ENCODE data around the gene SWAP70.

Gene SWAP70

DNA sequence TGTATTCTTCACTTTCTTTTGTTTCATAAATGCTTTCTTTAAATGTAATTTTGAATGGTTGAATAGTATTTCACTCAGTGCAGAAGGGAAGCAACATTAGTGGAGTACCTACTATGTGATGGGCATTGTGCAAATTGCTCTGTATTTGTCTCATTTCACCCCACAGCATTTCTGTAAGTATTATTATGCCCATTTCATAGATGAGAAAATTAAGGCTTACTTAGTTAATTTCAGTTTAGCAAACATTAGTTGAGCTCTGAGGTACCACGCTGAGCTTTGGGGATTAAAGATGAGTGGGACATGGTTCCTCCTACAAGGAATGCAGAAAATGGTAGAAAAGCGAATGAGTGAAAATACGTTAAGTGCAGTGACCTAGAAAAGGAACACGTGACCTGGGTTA lies 58.1 kb downstream of the SWAP70 start:
- in situ Hi-C loops (cut with HindIII; ENCODE audit: low sequenced_read_pairs), result loop anchor here (5.0 kb wide), 1 partner anchor 35 kb away; no protein-coding TSS in a partner anchor
- TF ChIP-seq, protein P1, sequence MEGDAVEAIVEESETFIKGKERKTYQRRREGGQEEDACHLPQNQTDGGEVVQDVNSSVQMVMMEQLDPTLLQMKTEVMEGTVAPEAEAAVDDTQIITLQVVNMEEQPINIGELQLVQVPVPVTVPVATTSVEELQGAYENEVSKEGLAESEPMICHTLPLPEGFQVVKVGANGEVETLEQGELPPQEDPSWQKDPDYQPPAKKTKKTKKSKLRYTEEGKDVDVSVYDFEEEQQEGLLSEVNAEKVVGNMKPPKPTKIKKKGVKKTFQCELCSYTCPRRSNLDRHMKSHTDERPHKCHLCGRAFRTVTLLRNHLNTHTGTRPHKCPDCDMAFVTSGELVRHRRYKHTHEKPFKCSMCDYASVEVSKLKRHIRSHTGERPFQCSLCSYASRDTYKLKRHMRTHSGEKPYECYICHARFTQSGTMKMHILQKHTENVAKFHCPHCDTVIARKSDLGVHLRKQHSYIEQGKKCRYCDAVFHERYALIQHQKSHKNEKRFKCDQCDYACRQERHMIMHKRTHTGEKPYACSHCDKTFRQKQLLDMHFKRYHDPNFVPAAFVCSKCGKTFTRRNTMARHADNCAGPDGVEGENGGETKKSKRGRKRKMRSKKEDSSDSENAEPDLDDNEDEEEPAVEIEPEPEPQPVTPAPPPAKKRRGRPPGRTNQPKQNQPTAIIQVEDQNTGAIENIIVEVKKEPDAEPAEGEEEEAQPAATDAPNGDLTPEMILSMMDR (IDR thresholded peaks at IDR 0.05; ENCODE audit: low read depth, low read length, missing control alignments), result no peak
- no peak for DNase-seq (ENCODE audit: low read depth)
- no peak overlapping the region for H3K4me3 ChIP-seq (ENCODE audit: low read depth, low read length)

DNA sequence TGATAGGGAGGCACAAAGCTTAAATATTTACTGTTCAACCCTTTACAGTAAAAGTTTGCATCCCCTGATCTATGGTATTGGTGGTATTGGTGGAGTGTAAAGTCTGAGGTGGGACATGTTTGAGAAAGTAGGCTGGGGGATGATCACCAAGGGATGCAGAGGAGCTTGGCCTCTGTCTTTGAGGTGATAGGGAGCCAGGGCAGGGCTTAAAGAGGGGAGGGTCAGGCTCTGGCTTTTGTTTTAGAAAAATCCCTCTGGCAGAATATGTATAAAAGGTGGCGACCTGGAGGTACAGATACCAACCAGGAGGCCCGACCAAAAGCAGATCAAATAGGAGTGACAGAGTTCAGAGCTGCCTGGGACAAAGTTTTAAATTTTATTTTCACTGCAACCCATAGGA lies 59.0 kb downstream of the SWAP70 start:
- in situ Hi-C loops (cut with HindIII; ENCODE audit: low sequenced_read_pairs), result loop anchor here (5.0 kb wide), 1 partner anchor 36 kb away; no protein-coding TSS in a partner anchor
- H3K4me3 ChIP-seq (ENCODE audit: low read depth, low read length), result no peak overlapping the region
- DNase-seq (ENCODE audit: low read depth), result no peak
- TF ChIP-seq, protein P1 (IDR thresholded peaks at IDR 0.05; ENCODE audit: low read depth, low read length, missing control alignments), result no peak

DNA sequence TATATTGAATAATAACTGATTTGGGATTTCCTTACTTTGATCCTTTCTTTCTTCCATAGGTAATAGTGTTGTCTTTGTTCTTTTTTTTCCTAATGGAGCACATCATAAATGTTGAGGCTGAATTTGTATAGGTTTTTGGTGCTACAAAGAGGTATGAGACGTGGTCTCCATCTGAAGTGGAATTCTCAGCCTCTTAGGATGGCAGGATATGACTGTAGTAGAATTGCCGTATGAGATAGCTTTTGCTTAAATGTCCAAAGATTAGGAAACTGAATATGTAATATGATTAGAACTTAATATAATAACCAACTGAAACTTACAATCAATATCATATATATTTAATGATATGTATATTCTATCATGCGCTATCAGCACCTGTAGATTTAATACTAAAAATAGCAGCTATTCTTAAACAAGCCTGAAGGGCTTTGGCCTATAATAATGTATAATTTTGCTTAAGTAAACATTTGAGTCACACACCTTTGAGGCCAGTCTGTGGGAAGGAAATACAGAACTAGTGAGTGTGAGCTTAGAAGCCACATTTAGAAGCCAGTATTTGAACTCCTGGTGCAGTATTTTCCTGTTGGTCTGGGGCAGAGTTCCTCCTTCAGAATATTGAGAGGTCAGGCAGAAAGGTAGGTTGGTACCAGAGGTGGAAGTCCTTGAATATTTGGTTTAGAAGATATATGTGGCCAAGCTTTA lies 62.6 kb downstream of the SWAP70 start:
- DNase-seq (ENCODE audit: low read depth), result peak; percentile 66
- H3K4me3 ChIP-seq (ENCODE audit: low read depth, low read length), result no peak overlapping the region
- TF ChIP-seq, protein P1 (IDR thresholded peaks at IDR 0.05; ENCODE audit: low read depth, low read length, missing control alignments), result no peak
- in situ Hi-C loops (cut with HindIII; ENCODE audit: low sequenced_read_pairs), result no loop called here

DNA sequence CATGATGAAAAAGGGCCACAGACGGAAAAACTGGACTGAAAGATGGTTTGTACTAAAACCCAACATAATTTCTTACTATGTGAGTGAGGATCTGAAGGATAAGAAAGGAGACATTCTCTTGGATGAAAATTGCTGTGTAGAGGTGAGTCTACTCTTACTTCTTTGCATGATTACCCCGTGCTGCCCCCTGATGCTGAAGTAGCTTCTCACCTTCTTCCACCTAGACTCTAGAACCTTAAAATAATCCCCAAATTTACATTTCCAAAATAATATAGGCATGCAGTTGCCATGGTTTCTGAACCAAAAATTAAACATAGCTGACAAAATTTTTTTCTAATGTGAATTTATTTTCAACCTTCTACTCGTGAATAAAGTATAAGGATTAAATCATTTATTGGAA lies 64.2 kb downstream of the SWAP70 start:
- H3K4me3 ChIP-seq (ENCODE audit: low read depth, low read length), result no peak overlapping the region
- TF ChIP-seq, protein P1 (IDR thresholded peaks at IDR 0.05; ENCODE audit: low read depth, low read length, missing control alignments), result no peak
- no peak for DNase-seq (ENCODE audit: low read depth)
- in situ Hi-C loops (cut with HindIII; ENCODE audit: low sequenced_read_pairs), result no loop called here

DNA sequence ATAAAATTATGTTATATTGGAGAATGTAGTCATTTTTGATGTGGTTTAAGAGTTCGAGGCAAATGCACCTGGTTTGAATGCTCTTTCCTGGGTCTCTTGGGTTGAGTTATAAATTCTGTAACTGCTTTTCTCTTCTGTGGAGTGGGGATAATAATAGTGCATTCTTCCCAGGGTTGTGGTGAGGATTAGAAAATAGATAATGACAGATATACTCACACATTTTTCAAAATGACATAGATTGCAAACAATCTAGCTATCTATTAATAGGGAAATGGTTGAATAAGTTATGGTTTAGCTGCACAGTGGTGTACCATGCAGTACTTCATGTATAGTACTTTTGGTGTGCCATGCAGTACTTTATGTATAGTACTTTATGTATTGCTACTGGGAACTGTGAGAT lies 67.4 kb downstream of the SWAP70 start:
- DNase-seq (ENCODE audit: low read depth), result no peak
- TF ChIP-seq, protein P1 (IDR thresholded peaks at IDR 0.05; ENCODE audit: low read depth, low read length, missing control alignments), result no peak
- in situ Hi-C loops (cut with HindIII; ENCODE audit: low sequenced_read_pairs), result no loop called here
- H3K4me3 ChIP-seq (ENCODE audit: low read depth, low read length), result no peak overlapping the region

DNA sequence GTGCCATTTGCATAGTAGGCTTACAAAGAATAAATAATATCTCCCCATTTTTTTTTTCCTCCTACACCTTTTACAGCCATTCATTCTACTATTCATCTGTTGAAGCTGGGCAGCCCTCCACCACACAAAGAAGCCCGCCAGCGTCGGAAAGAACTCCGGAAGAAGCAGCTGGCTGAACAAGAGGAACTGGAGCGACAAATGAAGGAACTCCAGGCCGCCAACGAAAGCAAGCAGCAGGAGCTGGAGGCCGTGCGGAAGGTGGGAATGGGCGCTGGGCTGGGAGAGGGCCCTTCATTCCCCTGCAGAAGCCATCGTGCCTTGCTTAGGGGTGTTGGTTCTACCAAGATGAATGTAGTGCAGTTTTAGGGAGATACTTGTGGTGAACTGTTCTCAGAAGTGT lies 68.6 kb downstream of the SWAP70 start:
- H3K4me3 ChIP-seq (ENCODE audit: low read depth, low read length), result no peak overlapping the region
- no peak for DNase-seq (ENCODE audit: low read depth)
- TF ChIP-seq, protein P1 (IDR thresholded peaks at IDR 0.05; ENCODE audit: low read depth, low read length, missing control alignments), result no peak
- in situ Hi-C loops (cut with HindIII; ENCODE audit: low sequenced_read_pairs), result no loop called here
